DND-41 (cell line): ENCODE results near the gene BEND2.

Experiments
- ATAC-seq: fragments of 200-7000 bp; cut with Tn5 transposase; 3 replicates; pipeline ENCODE4 v1.9.1; 2021; ENCODE audit warnings: low read depth; ENCODE audit not compliant: insufficient read depth
- DNase-seq: peaks from one replicate; pipeline ENCODE4 v3.0.0-alpha.2; 2020
- H2AFZ ChIP-seq: 2 replicates; pipeline ENCODE4 v1.6.0; 2012; ENCODE audit warnings: low read depth, low read length
- H3K27ac ChIP-seq: 2 replicates; pipeline ENCODE4 v1.5.1; 2012; ENCODE audit warnings: low read length, inconsistent platforms
- H3K27me3 ChIP-seq: fragments of 200-600 bp; sonication (generic); 2 replicates; pipeline ENCODE4 v1.6.0; 2012; ENCODE audit warnings: low read length, mild to moderate bottlenecking, inconsistent platforms; ENCODE audit not compliant: insufficient read depth, poor library complexity
- H3K36me3 ChIP-seq: 2 replicates; pipeline ENCODE4 v1.5.1; 2012; ENCODE audit warnings: low read length, inconsistent platforms; ENCODE audit not compliant: insufficient read depth
- H3K4me1 ChIP-seq: 2 replicates; pipeline ENCODE4 v1.5.1; 2012; ENCODE audit warnings: mild to moderate bottlenecking, low read length; ENCODE audit not compliant: insufficient read depth
- H3K4me2 ChIP-seq: 2 replicates; pipeline ENCODE4 v1.6.0; 2012; ENCODE audit warnings: mild to moderate bottlenecking, moderate library complexity, low read length, inconsistent platforms; ENCODE audit not compliant: insufficient read depth
- H3K4me3 ChIP-seq, 2 experiments: fragments of 200-600 bp in 1 of 2; shearing (Covaris generic) in 1 of 2; 2 replicates each; pipeline ENCODE4 v1.5.1; 2012 to 2016; ENCODE audit warnings: inconsistent platforms in 2 of 2, low read length in 2 of 2, mild to moderate bottlenecking in 2 of 2, low read depth in 1 of 2, moderate library complexity in 1 of 2
- H3K79me2 ChIP-seq: 2 replicates; pipeline ENCODE4 v1.6.0; 2012; ENCODE audit warnings: low read length, inconsistent platforms; ENCODE audit not compliant: insufficient read depth
- H3K9ac ChIP-seq: 2 replicates; pipeline ENCODE4 v1.6.0; 2012; ENCODE audit warnings: low read depth, mild to moderate bottlenecking, inconsistent platforms, low read length, moderate library complexity
- H3K9me3 ChIP-seq: 2 replicates; pipeline ENCODE4 v1.5.1; 2012; ENCODE audit warnings: low read length, moderate library complexity, mild to moderate bottlenecking, inconsistent platforms; ENCODE audit not compliant: insufficient read depth, severe bottlenecking
- H4K20me1 ChIP-seq: 2 replicates; pipeline ENCODE4 v1.6.0; 2012; ENCODE audit warnings: low read length; ENCODE audit not compliant: insufficient read depth
- EZH2 ChIP-seq: IDR thresholded peaks from 3 replicates; pipeline ENCODE4 v1.6.1; 2012; ENCODE audit warnings: borderline replicate concordance, low read depth, mild to moderate bottlenecking, moderate library complexity, low read length, inconsistent platforms; ENCODE audit not compliant: severe bottlenecking
- TF ChIP-seq, protein P1 (sequence below): IDR thresholded peaks from 2 replicates; pipeline ENCODE4 v1.5.1; 2012; ENCODE audit warnings: borderline replicate concordance, low read length, moderate library complexity, mild to moderate bottlenecking; ENCODE audit not compliant: poor library complexity, severe bottlenecking; ENCODE audit errors: extremely low read depth

The BEND2 gene

DNA sequence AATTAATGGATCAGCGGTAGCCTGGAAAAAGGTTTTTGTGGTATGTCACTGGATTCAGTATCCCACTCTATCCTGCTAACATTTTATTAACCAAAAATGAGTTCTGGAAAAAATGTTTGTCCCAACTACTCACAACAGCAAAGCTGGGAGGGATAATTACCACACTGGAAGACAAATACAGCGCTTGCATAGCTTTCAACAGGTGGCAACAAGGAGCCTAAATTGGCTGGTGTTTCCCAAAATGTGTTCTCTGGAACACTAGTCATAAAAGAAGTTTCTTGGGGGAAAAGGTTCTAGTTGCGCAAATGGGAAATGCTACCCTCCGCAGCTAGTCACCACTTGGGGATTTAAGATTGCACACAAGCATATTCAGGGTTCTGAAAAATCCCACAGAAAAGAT lies 54.6 kb downstream of the BEND2 start:
- no peak overlapping the region for H3K27ac ChIP-seq
- no peaks in the 10 kb centered on the region for H3K4me1 ChIP-seq
- no peaks in the 10 kb centered on the region for H3K9me3 ChIP-seq
- no peaks in the 10 kb centered on the region for H4K20me1 ChIP-seq
- no peaks in the 10 kb centered on the region for H3K36me3 ChIP-seq
- H3K79me2 ChIP-seq: no peaks in the 10 kb centered on the region
- ATAC-seq (no peak), DNase-seq (no peak)
- H3K27me3 ChIP-seq: no peaks in the 10 kb centered on the region
- TF ChIP-seq EZH2: no peak
- TF ChIP-seq, protein P1, sequence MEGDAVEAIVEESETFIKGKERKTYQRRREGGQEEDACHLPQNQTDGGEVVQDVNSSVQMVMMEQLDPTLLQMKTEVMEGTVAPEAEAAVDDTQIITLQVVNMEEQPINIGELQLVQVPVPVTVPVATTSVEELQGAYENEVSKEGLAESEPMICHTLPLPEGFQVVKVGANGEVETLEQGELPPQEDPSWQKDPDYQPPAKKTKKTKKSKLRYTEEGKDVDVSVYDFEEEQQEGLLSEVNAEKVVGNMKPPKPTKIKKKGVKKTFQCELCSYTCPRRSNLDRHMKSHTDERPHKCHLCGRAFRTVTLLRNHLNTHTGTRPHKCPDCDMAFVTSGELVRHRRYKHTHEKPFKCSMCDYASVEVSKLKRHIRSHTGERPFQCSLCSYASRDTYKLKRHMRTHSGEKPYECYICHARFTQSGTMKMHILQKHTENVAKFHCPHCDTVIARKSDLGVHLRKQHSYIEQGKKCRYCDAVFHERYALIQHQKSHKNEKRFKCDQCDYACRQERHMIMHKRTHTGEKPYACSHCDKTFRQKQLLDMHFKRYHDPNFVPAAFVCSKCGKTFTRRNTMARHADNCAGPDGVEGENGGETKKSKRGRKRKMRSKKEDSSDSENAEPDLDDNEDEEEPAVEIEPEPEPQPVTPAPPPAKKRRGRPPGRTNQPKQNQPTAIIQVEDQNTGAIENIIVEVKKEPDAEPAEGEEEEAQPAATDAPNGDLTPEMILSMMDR: no peak
- no peak overlapping the region for H3K4me2 ChIP-seq
- H3K4me3 ChIP-seq: no peak overlapping the region
- no peak overlapping the region for H2AFZ ChIP-seq
- no peak overlapping the region for H3K9ac ChIP-seq

DNA sequence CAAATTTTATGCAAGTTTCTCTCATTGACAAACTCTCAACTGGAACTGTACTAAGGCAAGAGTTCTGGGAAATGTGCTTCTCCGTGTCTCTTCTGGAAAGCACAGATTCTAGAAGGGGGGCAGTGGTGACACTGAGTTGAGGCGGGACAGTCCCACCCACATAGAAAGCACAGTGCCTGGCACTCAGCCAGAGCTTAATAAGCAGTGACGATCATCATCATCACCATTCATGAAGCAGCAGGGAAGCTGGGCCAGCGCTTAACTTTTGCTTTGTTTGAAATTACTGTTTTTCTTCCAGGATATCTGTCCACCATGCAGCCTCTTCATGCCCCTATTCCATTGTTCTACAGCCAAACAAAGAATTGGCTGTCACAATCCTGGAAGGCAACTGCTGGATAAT lies 60.3 kb downstream of the BEND2 start:
- Histone ChIP-seq H3K4me3 (no peak overlapping the region), H3K4me1 (no peaks in the 10 kb centered on the region), H3K79me2 (no peaks in the 10 kb centered on the region), H3K4me2 (no peak overlapping the region), H2AFZ (no peak overlapping the region), H3K36me3 (no peaks in the 10 kb centered on the region), H4K20me1 (no peaks in the 10 kb centered on the region), H3K9me3 (no peaks in the 10 kb centered on the region), H3K27me3 (no peaks in the 10 kb centered on the region), H3K27ac (no peak overlapping the region), H3K9ac (no peak overlapping the region)
- TF ChIP-seq EZH2: no peak
- TF ChIP-seq, protein P1: no peak
- DNase-seq: no peak
- ATAC-seq: no peak

DNA sequence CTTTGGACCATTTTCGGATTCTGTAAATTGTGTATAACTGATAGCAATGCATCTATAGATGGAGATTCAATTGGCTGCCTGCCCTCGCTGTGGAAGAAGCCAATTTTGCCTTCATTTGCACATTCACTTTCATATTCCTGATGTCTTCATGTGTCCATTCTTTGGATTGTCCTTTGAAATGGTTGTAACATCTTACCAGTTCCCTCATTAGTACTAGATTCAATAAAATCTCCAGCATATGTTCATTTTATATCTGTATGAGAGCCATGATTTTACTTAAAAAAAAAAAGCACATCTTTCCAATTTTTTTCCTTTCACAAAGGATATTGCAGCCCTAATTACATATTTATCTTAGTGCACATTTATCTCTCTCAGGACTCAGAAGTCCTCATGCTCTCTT lies 61.7 kb downstream of the BEND2 start:
- DNase-seq: no peak

More for the DNA sequence above, 61.7 kb downstream of the BEND2 start:
- H3K27me3 ChIP-seq: no peaks in the 10 kb centered on the region
- no peaks in the 10 kb centered on the region for H4K20me1 ChIP-seq
- no peak overlapping the region for H3K4me3 ChIP-seq
- H3K36me3 ChIP-seq: no peaks in the 10 kb centered on the region
- no peaks in the 10 kb centered on the region for H3K4me1 ChIP-seq
- no peak overlapping the region for H3K9ac ChIP-seq
- no peak overlapping the region for H3K4me2 ChIP-seq
- H3K9me3 ChIP-seq: no peaks in the 10 kb centered on the region
- TF ChIP-seq, protein P1: no peak
- no peak for TF ChIP-seq EZH2
- H3K79me2 ChIP-seq: no peaks in the 10 kb centered on the region
- H3K27ac ChIP-seq: no peak overlapping the region
- H2AFZ ChIP-seq: no peak overlapping the region
- ATAC-seq: no peak
